ENCODE measurements around the gene GPR82.
"Not testable (repeated sequence)": the region's sequence is repeated elsewhere in the genome, so short reads cannot be mapped to it uniquely, and the experiment has no call there.

Gene GPR82, protein sequence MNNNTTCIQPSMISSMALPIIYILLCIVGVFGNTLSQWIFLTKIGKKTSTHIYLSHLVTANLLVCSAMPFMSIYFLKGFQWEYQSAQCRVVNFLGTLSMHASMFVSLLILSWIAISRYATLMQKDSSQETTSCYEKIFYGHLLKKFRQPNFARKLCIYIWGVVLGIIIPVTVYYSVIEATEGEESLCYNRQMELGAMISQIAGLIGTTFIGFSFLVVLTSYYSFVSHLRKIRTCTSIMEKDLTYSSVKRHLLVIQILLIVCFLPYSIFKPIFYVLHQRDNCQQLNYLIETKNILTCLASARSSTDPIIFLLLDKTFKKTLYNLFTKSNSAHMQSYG

DNA sequence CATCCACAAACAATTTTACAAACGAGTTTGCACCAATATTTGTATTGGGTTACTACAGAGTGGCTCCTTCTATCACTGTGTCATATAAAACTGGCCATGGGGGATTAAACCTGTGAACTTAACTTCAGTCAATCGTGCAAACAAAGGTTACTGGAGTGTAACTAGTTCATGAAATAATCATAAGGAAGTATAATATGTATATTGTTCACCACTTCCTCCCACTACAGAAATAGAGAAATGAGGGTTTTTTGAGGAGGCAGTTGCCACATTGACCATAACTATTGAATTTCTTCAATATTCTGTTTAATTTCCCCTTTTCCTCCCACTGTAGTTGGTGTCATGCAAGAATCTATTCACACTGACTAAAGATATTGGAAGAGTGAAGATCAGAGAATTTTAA lies at the start of gene GPR82:
Gene GPR82, plus strand, starts transcription at position 356 of the 400 bp plus-strand sequence. CDS start 2,846 bp downstream, outside the sequence.
- no peak for ATAC-seq
- TF ChIP-seq OSR1 (CRISPR knock-in tag; IDR thresholded peaks at IDR 0.05) (no peak), SNAI2 (CRISPR knock-in tag; IDR thresholded peaks at IDR 0.05) (no peak), ZNF8 (CRISPR knock-in tag; IDR thresholded peaks at IDR 0.05) (no peak), ISL1 (CRISPR knock-in tag; IDR thresholded peaks at IDR 0.05) (no peak), PPARA (CRISPR knock-in tag; IDR thresholded peaks at IDR 0.05; ENCODE audit: borderline replicate concordance) (no peak), ZC3H10 (CRISPR knock-in tag; IDR thresholded peaks at IDR 0.05) (no peak), ESRRG (CRISPR knock-in tag; IDR thresholded peaks at IDR 0.05) (no peak), BACH2 (CRISPR knock-in tag; IDR thresholded peaks at IDR 0.05; ENCODE audit: borderline replicate concordance) (no peak), TOX (CRISPR knock-in tag; IDR thresholded peaks at IDR 0.05; ENCODE audit: borderline replicate concordance) (no peak), ZFP3 (CRISPR knock-in tag; IDR thresholded peaks at IDR 0.05) (no peak), GLIS3 (CRISPR knock-in tag; IDR thresholded peaks at IDR 0.05) (no peak), TCF4 (CRISPR knock-in tag; IDR thresholded peaks at IDR 0.05; ENCODE audit: borderline replicate concordance) (no peak), CSDC2 (CRISPR knock-in tag; IDR thresholded peaks at IDR 0.05) (no peak), ZNF70 (CRISPR knock-in tag; IDR thresholded peaks at IDR 0.05) (no peak), ZNF565 (CRISPR knock-in tag; conservative IDR thresholded peaks at IDR 0.05; ENCODE audit: low read depth) (no peak), ARNTL (CRISPR knock-in tag; IDR thresholded peaks at IDR 0.05; ENCODE audit: borderline replicate concordance, low read depth) (no peak)
- TF ChIP-seq, protein P1, sequence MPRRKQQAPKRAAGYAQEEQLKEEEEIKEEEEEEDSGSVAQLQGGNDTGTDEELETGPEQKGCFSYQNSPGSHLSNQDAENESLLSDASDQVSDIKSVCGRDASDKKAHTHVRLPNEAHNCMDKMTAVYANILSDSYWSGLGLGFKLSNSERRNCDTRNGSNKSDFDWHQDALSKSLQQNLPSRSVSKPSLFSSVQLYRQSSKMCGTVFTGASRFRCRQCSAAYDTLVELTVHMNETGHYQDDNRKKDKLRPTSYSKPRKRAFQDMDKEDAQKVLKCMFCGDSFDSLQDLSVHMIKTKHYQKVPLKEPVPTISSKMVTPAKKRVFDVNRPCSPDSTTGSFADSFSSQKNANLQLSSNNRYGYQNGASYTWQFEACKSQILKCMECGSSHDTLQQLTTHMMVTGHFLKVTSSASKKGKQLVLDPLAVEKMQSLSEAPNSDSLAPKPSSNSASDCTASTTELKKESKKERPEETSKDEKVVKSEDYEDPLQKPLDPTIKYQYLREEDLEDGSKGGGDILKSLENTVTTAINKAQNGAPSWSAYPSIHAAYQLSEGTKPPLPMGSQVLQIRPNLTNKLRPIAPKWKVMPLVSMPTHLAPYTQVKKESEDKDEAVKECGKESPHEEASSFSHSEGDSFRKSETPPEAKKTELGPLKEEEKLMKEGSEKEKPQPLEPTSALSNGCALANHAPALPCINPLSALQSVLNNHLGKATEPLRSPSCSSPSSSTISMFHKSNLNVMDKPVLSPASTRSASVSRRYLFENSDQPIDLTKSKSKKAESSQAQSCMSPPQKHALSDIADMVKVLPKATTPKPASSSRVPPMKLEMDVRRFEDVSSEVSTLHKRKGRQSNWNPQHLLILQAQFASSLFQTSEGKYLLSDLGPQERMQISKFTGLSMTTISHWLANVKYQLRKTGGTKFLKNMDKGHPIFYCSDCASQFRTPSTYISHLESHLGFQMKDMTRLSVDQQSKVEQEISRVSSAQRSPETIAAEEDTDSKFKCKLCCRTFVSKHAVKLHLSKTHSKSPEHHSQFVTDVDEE (CRISPR knock-in tag; IDR thresholded peaks at IDR 0.05), result no peak
- TF ChIP-seq, protein P2, sequence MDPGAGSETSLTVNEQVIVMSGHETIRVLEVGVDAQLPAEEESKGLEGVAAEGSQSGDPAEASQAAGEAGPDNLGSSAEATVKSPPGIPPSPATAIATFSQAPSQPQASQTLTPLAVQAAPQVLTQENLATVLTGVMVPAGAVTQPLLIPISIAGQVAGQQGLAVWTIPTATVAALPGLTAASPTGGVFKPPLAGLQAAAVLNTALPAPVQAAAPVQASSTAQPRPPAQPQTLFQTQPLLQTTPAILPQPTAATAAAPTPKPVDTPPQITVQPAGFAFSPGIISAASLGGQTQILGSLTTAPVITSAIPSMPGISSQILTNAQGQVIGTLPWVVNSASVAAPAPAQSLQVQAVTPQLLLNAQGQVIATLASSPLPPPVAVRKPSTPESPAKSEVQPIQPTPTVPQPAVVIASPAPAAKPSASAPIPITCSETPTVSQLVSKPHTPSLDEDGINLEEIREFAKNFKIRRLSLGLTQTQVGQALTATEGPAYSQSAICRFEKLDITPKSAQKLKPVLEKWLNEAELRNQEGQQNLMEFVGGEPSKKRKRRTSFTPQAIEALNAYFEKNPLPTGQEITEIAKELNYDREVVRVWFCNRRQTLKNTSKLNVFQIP (CRISPR knock-in tag; IDR thresholded peaks at IDR 0.05; ENCODE audit: borderline replicate concordance, low read depth), result no peak
- TF ChIP-seq, protein P3, sequence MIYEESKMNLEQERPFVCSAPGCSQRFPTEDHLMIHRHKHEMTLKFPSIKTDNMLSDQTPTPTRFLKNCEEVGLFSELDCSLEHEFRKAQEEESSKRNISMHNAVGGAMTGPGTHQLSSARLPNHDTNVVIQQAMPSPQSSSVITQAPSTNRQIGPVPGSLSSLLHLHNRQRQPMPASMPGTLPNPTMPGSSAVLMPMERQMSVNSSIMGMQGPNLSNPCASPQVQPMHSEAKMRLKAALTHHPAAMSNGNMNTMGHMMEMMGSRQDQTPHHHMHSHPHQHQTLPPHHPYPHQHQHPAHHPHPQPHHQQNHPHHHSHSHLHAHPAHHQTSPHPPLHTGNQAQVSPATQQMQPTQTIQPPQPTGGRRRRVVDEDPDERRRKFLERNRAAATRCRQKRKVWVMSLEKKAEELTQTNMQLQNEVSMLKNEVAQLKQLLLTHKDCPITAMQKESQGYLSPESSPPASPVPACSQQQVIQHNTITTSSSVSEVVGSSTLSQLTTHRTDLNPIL (CRISPR knock-in tag; IDR thresholded peaks at IDR 0.05; ENCODE audit: low read depth), result no peak
- TF ChIP-seq, protein P4, sequence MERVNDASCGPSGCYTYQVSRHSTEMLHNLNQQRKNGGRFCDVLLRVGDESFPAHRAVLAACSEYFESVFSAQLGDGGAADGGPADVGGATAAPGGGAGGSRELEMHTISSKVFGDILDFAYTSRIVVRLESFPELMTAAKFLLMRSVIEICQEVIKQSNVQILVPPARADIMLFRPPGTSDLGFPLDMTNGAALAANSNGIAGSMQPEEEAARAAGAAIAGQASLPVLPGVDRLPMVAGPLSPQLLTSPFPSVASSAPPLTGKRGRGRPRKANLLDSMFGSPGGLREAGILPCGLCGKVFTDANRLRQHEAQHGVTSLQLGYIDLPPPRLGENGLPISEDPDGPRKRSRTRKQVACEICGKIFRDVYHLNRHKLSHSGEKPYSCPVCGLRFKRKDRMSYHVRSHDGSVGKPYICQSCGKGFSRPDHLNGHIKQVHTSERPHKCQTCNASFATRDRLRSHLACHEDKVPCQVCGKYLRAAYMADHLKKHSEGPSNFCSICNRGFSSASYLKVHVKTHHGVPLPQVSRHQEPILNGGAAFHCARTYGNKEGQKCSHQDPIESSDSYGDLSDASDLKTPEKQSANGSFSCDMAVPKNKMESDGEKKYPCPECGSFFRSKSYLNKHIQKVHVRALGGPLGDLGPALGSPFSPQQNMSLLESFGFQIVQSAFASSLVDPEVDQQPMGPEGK (CRISPR knock-in tag; IDR thresholded peaks at IDR 0.05; ENCODE audit: borderline replicate concordance), result no peak

DNA sequence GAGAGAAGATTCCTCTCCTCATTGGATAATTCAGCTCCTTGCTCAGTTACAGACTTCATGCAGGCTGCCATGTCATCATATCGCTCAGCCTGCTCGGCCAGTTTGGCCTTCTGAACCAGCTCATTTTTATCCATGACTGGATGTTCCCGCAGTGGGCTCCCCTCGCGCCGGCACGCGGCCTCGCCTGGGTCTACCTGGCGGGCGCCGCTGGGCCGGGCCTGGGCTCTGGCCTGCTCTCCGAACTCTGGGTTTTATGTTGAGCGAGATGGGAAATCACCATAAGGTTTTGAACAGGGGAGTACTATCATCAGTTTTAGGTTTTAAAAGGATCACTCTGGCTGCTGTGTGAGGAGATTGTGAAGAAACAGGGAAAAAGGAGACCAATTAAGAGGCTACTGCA lies 47.6 kb upstream of the GPR82 start:
- not testable (repeated sequence) for ATAC-seq

DNA sequence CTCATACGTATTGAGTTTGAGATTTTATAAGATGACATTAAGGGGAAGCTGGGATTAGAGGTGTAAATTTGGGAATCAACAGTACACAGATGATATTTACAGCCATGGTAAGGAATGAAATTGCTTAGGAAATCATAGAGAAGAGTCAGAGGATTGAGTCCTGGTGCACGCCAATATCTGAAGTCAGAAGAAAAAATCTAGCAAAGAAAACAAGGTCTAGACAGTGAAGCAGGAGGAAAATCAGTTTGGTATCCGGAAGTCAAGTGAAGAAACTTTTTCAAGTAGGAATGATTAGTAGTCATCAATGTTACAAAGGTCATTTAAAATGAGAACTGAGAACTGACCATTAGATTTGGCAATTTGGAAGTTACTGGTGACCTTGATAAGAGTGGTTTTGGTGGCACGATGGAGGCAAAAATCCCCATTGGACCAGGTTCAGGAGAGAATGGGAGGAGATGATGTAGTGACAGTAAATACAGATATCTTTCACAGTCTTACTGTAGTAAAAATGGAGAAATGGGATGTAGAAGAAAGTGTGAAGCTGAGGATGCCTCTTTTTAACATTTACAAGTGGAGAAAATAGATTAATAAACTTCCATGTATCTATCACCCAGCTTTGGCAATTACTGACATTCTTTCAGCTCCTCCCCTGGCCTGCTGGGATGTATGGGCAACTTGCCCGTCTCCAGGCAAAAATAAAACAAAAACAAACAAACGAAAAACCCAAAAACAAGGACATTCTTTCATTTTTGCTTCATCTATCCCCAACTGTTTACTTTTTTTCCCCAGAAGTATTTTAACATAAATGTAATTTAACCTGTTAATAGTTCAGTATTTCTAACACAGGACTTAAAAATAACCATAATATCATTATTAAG lies 46.6 kb upstream of the GPR82 start:
- no peak for ATAC-seq
- no peak for TF ChIP-seq GLIS3 (CRISPR knock-in tag; IDR thresholded peaks at IDR 0.05)
- no peak for TF ChIP-seq ZC3H10 (CRISPR knock-in tag; IDR thresholded peaks at IDR 0.05)
- no peak for TF ChIP-seq ZNF70 (CRISPR knock-in tag; IDR thresholded peaks at IDR 0.05)
- TF ChIP-seq OSR1 (CRISPR knock-in tag; IDR thresholded peaks at IDR 0.05), result no peak
- TF ChIP-seq RARB (CRISPR knock-in tag; IDR thresholded peaks at IDR 0.05), result no peak

Measured in SK-N-SH treated with all-trans-retinoic acid at 6 μM for 48 hours (cell line).